GM23248 (cell line): ENCODE data around the gene ASRGL1. TPM values are rescaled to one million over a fixed set of nuclear protein-coding genes. Genes with fewer than 3 reads are reported as not detected.
A peak's percentile ranks its signal among the peaks of the same experiment; 100 is the strongest.
"Not testable (repeated sequence)": the region's sequence is repeated elsewhere in the genome, so short reads cannot be mapped to it uniquely, and the experiment has no call there.

ENCODE experiments used
- DNase-seq: peaks from one replicate; pipeline ENCODE4 v3.0.0-alpha.2; 2015
- H2AFZ ChIP-seq: fragments of 200-600 bp; sonication (generic); 2 replicates; pipeline ENCODE4 v1.6.1; 2016; ENCODE audit warnings: antibody characterized with exemption
- H3F3A ChIP-seq: fragments of 200-600 bp; sonication (generic); 2 replicates; pipeline ENCODE4 v1.6.1; 2016; ENCODE audit warnings: mild to moderate bottlenecking, antibody characterized with exemption, mixed run types; ENCODE audit not compliant: insufficient read depth
- H3K27ac ChIP-seq: fragments of 200-600 bp; sonication (generic); 2 replicates; pipeline ENCODE4 v1.5.1; 2016; ENCODE audit warnings: mild to moderate bottlenecking
- H3K27me3 ChIP-seq: fragments of 200-600 bp; sonication (generic); replicated peaks from 2 replicates; pipeline ENCODE4 v1.6.1; 2016; ENCODE audit warnings: mild to moderate bottlenecking; ENCODE audit not compliant: insufficient read depth
- H3K36me3 ChIP-seq: fragments of 200-600 bp; sonication (generic); 2 replicates; pipeline ENCODE4 v1.6.1; 2016; ENCODE audit warnings: low read depth, mild to moderate bottlenecking
- H3K4me1 ChIP-seq: fragments of 200-600 bp; sonication (generic); 2 replicates; pipeline ENCODE4 v1.6.1; 2016; ENCODE audit warnings: mild to moderate bottlenecking; ENCODE audit not compliant: insufficient read depth
- H3K4me2 ChIP-seq: fragments of 200-600 bp; sonication (generic); one replicate; pipeline ENCODE4 v1.6.1; 2016; ENCODE audit warnings: mild to moderate bottlenecking; ENCODE audit not compliant: unreplicated experiment
- H3K4me3 ChIP-seq: fragments of 200-600 bp; sonication (generic); 2 replicates; pipeline ENCODE4 v1.5.1; 2016; ENCODE audit warnings: mild to moderate bottlenecking
- H3K79me2 ChIP-seq: fragments of 200-600 bp; sonication (generic); 2 replicates; pipeline ENCODE4 v1.6.1; 2016; ENCODE audit warnings: mild to moderate bottlenecking; ENCODE audit not compliant: insufficient read depth
- H3K9ac ChIP-seq: fragments of 200-600 bp; sonication (generic); 2 replicates; pipeline ENCODE4 v1.6.1; 2016; ENCODE audit warnings: mild to moderate bottlenecking
- H3K9me2 ChIP-seq: fragments of 200-600 bp; sonication (generic); 2 replicates; pipeline ENCODE4 v1.6.1; 2016; ENCODE audit warnings: mixed run types, mild to moderate bottlenecking, moderate library complexity; ENCODE audit not compliant: insufficient read depth
- H3K9me3 ChIP-seq: fragments of 200-600 bp; sonication (generic); one replicate; pipeline ENCODE4 v1.6.1; 2017; ENCODE audit warnings: low read depth
- H4K20me1 ChIP-seq: fragments of 200-600 bp; sonication (generic); 2 replicates; pipeline ENCODE4 v1.6.0; 2016; ENCODE audit not compliant: insufficient read depth
- EZH2 ChIP-seq: fragments of 200-600 bp; sonication (generic); IDR thresholded peaks from 2 replicates; pipeline ENCODE4 v1.6.1; 2018; ENCODE audit warnings: antibody characterized with exemption, mild to moderate bottlenecking; ENCODE audit not compliant: insufficient read depth, poor library complexity, severe bottlenecking
- EZH2phosphoT487 ChIP-seq: fragments of 200-600 bp; sonication (generic); IDR thresholded peaks from 2 replicates; pipeline ENCODE4 v1.6.1; 2018; ENCODE audit warnings: antibody characterized with exemption, moderate library complexity, mild to moderate bottlenecking, low read depth; ENCODE audit not compliant: insufficient read depth
- WGBS, 2 experiments: methylation state at CpG; one replicate each; pipeline ENCODE4 v1.1.6; 2015 to 2017; ENCODE audit warnings: low lambda C conversion rate in 2 of 2, low coverage in 1 of 2; ENCODE audit errors: missing lambda C conversion rate in 2 of 2; 5-methylcytosine and 5-hydroxymethylcytosine counted together
- in situ Hi-C: fragments of 300-500 bp; cut with MboI; formaldehyde crosslinking; loops from 2 replicates; pipeline ENCODE4 v1.15.0; 2020
- polyA plus RNA-seq: library from polyadenylated mRNA; unstranded; fragments of >200 nt; fragmentation: Nextera tagmentation; extraction: Ambion mirVana; gene quantifications from 2 replicates; pipeline ENCODE4 v1.2.1, GENCODE V29; 2016
- total RNA-seq: library from RNA; depleted of rRNA; stranded (reverse); fragments of >200 nt; shearing (Covaris generic); gene quantifications from 2 replicates; pipeline ENCODE4 v1.2.3, GENCODE V29; 2014

The ASRGL1 gene
- total and polyA plus RNA-seq, 2 experiments from 2014 or later, result 0.43 to 0.59 TPM

- H3F3A ChIP-seq, result no peaks in the 10 kb centered on the region
- no peak overlapping the region for H2AFZ ChIP-seq
- H3K79me2 ChIP-seq, result no peaks in the 10 kb centered on the region
- no peaks in the 10 kb centered on the region for H3K27me3 ChIP-seq
- TF ChIP-seq EZH2phosphoT487 (no peak), EZH2 (no peak)
- H3K4me2 ChIP-seq, result no peak overlapping the region
- no peak for DNase-seq
- H4K20me1 ChIP-seq, result no peaks in the 10 kb centered on the region
- H3K9ac ChIP-seq, result no peak overlapping the region
- H3K27ac ChIP-seq, result no peak overlapping the region
- WGBS, 2 experiments, result 67 to 74% methylated on average over 36 to 39 of the region's 39 CpGs
- H3K9me3 ChIP-seq, result no peaks in the 10 kb centered on the region
- in situ Hi-C loops, result no loop called here
- no peaks in the 10 kb centered on the region for H3K9me2 ChIP-seq
- no peaks in the 10 kb centered on the region for H3K36me3 ChIP-seq
- no peak overlapping the region for H3K4me3 ChIP-seq
- H3K4me1 ChIP-seq, result no peaks in the 10 kb centered on the region
Observed at GRCh38 chr11:62370743-62371440, 33.6 kb downstream of the ASRGL1 start.

GRCh38 chr11:62372871-62373270 is 35.6 kb downstream of the ASRGL1 start:
- no peak for TF ChIP-seq EZH2
- no peak for TF ChIP-seq EZH2phosphoT487
- Histone ChIP-seq H4K20me1 (no peaks in the 10 kb centered on the region), H3K4me3 (no peak overlapping the region), H3K9me2 (no peaks in the 10 kb centered on the region), H3K4me1 (no peaks in the 10 kb centered on the region), H3K27me3 (no peaks in the 10 kb centered on the region), H3K9ac (no peak overlapping the region), H3F3A (no peaks in the 10 kb centered on the region), H3K9me3 (no peaks in the 10 kb centered on the region), H3K4me2 (no peak overlapping the region), H2AFZ (no peak overlapping the region), H3K27ac (no peak overlapping the region), H3K36me3 (no peaks in the 10 kb centered on the region), H3K79me2 (no peaks in the 10 kb centered on the region)
- 59 to 71% methylated on average over 6 of the region's 6 CpGs for WGBS, 2 experiments
- in situ Hi-C loops, result no loop called here
- DNase-seq, result no peak

GRCh38 chr11:62373464-62374119 is 36.3 kb downstream of the ASRGL1 start:
- Histone ChIP-seq H3K27me3 (no peaks in the 10 kb centered on the region), H3K4me3 (no peak overlapping the region), H3K4me1 (no peaks in the 10 kb centered on the region), H2AFZ (no peak overlapping the region), H3K79me2 (no peaks in the 10 kb centered on the region), H3F3A (no peaks in the 10 kb centered on the region), H3K27ac (no peak overlapping the region), H3K4me2 (no peak overlapping the region), H3K9ac (no peak overlapping the region), H3K9me3 (no peaks in the 10 kb centered on the region), H3K9me2 (no peaks in the 10 kb centered on the region), H4K20me1 (no peaks in the 10 kb centered on the region), H3K36me3 (no peaks in the 10 kb centered on the region)
- WGBS, 2 experiments, result 90% methylated on average over 18 of the region's 18 CpGs
- in situ Hi-C loops, result no loop called here
- TF ChIP-seq EZH2, result no peak
- TF ChIP-seq EZH2phosphoT487, result no peak
- no peak for DNase-seq

- Histone ChIP-seq H4K20me1 (no peaks in the 10 kb centered on the region), H3F3A (no peaks in the 10 kb centered on the region), H3K4me1 (no peaks in the 10 kb centered on the region), H3K4me3 (no peak overlapping the region), H3K9ac (no peak overlapping the region), H3K36me3 (no peaks in the 10 kb centered on the region), H3K9me2 (no peaks in the 10 kb centered on the region), H3K27ac (no peak overlapping the region), H3K27me3 (no peaks in the 10 kb centered on the region), H3K79me2 (no peaks in the 10 kb centered on the region), H3K4me2 (no peak overlapping the region), H2AFZ (no peak overlapping the region), H3K9me3 (no peaks in the 10 kb centered on the region)
- 72 to 84% methylated on average over 9 of the region's 9 CpGs for WGBS, 2 experiments
- no peak for DNase-seq
- TF ChIP-seq EZH2phosphoT487 (no peak), EZH2 (no peak)
- in situ Hi-C loops, result loop anchor here (25.0 kb wide), 1 partner anchor 312 kb away; the partner anchor contains the start of genes LRRN4CL and UBXN1
Observed at GRCh38 chr11:62374801-62375200, 37.6 kb downstream of the ASRGL1 start.

- not testable (repeated sequence) for H2AFZ ChIP-seq, H3K27ac ChIP-seq, H4K20me1 ChIP-seq, H3K27me3 ChIP-seq, H3K36me3 ChIP-seq, H3K4me2 ChIP-seq, H3K9me2 ChIP-seq, H3K79me2 ChIP-seq, H3F3A ChIP-seq, H3K9me3 ChIP-seq, H3K4me1 ChIP-seq, H3K4me3 ChIP-seq, H3K9ac ChIP-seq
- in situ Hi-C loops, result loop anchor here (25.0 kb wide), 1 partner anchor 309 kb away; the partner anchor contains the start of genes LRRN4CL and UBXN1
- WGBS, 2 experiments, result 0% methylated on average over 9 of the region's 9 CpGs
- peak; percentile 71 for DNase-seq
Observed at GRCh38 chr11:62378459-62379063, 41.3 kb downstream of the ASRGL1 start.

- H3K9me3 ChIP-seq, H3K27me3 ChIP-seq, H3K4me2 ChIP-seq, H4K20me1 ChIP-seq, DNase-seq, H3K79me2 ChIP-seq, H3K4me3 ChIP-seq, H3K9me2 ChIP-seq, H2AFZ ChIP-seq, H3K9ac ChIP-seq, H3F3A ChIP-seq, H3K27ac ChIP-seq, H3K4me1 ChIP-seq, H3K36me3 ChIP-seq: not testable (repeated sequence)
- in situ Hi-C loops, result loop anchor here (25.0 kb wide), 1 partner anchor 308 kb away; the partner anchor contains the start of genes LRRN4CL and UBXN1
- WGBS, 2 experiments, result 30 to 45% methylated on average over 2 of the region's 2 CpGs
Observed at GRCh38 chr11:62379586-62379985, 42.3 kb downstream of the ASRGL1 start.
